ENCODE results near the gene B3GALT4. TPM values are rescaled to one million over a fixed set of nuclear protein-coding genes. Genes with fewer than 3 reads are reported as not detected.

The B3GALT4 gene
- total and polyA plus RNA-seq, 12 donors, result 2.6 to 23.7 (median 13.7) TPM

DNA sequence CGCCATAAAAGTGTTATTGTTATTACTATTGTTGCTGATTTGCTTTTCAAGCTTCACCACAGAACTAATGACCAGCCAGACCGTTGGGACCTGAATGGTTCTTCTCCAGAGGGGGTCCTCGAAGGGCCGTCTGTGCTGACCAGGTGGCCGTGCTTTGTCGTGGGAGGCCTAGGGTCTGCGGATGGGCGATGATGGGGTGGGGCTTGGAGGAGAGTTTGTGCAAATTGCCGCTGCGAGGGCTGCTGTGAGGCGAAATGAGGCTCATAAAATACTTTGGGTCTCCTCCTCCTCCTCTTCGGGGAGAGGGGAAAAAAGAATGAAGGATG lies 46.7 kb downstream of the B3GALT4 start:
- no peak for DNase-seq
- peaks cover 31 to 45% of the 10 kb centered on the region in 2 donors for H3K4me1 ChIP-seq (replicated peaks in 1 of 2)
- no peaks in the 10 kb centered on the region for H3K27me3 ChIP-seq
- intact Hi-C loops (cut with DNase I), result no loop called here
- peak overlapping the region in 4 of 5 donors; percentile 72 to 94 (median 84) for H3K27ac ChIP-seq
- peaks cover 0 to 24% of the 10 kb centered on the region in 2 donors for H3K36me3 ChIP-seq (replicated peaks in 1 of 2)
- H3K4me3 ChIP-seq, result peak overlapping the region in 2 of 4 donors; percentile 74 to 78
- no peaks in the 10 kb centered on the region for H3K9me3 ChIP-seq (replicated peaks in 1 of 3)
- 0 to 2% (median 1%) methylated on average over 12 of the region's 12 CpGs for WGBS, 4 donors
- no peak for TF ChIP-seq CTCF (IDR thresholded peaks at IDR 0.05)
- no peak for TF ChIP-seq POLR2A (IDR thresholded peaks at IDR 0.05)

- no peaks in the 10 kb centered on the region for H3K9me3 ChIP-seq (replicated peaks in 1 of 3)
- intact Hi-C loops (cut with DNase I), result no loop called here
- WGBS, 4 donors, result 13 to 26% (median 20%) methylated on average over 7 of the region's 7 CpGs
- H3K36me3 ChIP-seq (replicated peaks in 1 of 2), result peaks cover 0 to 18% of the 10 kb centered on the region in 2 donors
- no peaks in the 10 kb centered on the region for H3K27me3 ChIP-seq
- H3K4me1 ChIP-seq (replicated peaks in 1 of 2), result peaks cover 27 to 39% of the 10 kb centered on the region in 2 donors
- peak overlapping the region in 1 of 4 donors; percentile 74 for H3K4me3 ChIP-seq
- TF ChIP-seq CTCF (IDR thresholded peaks at IDR 0.05) (no peak), POLR2A (IDR thresholded peaks at IDR 0.05) (no peak)
- no peak for DNase-seq
- no peak overlapping the region for H3K27ac ChIP-seq
Measured at GRCh38 chr6:33324125-33324524, 47.2 kb downstream of the B3GALT4 start.

Small RNAs within 50 kb of the gene (microRNA-seq; reads per million reads assigned to microRNA genes)
- gene MIR6834, result 0 to 0.89 (median 0.28) reads per million in 3 donors
- 0 reads per million in 3 donors for gene MIR6873

Other genes starting within 250 kb of the B3GALT4 start
- 100 to 1,000 TPM in 6 of 9 donors, 10 to 100 TPM in 3; 19.4 to 625 (median 154) TPM for gene HLA-DPA1, start 203.5 kb upstream of the B3GALT4 start, total RNA-seq
- 100 to 1,000 TPM in 1 of 3 donors, 10 to 100 TPM in 2; 29.2 to 219 (median 31.0) TPM for gene HLA-DPA1, start 203.5 kb upstream of the B3GALT4 start, polyA plus RNA-seq
- 100 to 1,000 TPM in 6 of 9 donors, 10 to 100 TPM in 3; 10.8 to 521 (median 249) TPM for gene HLA-DPB1, start 201.1 kb upstream of the B3GALT4 start, total RNA-seq
- gene HLA-DPB1, start 201.1 kb upstream of the B3GALT4 start, polyA plus RNA-seq, result 10 to 100 TPM; 39.9 to 56.4 (median 50.8) TPM
- gene COL11A2, start 84.7 kb upstream of the B3GALT4 start, total RNA-seq, result 1 to 10 TPM in 1 of 9 donors, under 1 TPM in 8; 0.11 to 1.9 (median 0.43) TPM
- 1 to 10 TPM in 2 of 3 donors, under 1 TPM in 1; 0.05 to 7.2 (median 1.7) TPM for gene COL11A2, start 84.7 kb upstream of the B3GALT4 start, polyA plus RNA-seq
- 10 to 100 TPM; 15.8 to 63.8 (median 28.1) TPM for gene RXRB, start 76.5 kb upstream of the B3GALT4 start, total RNA-seq
- 10 to 100 TPM; 24.0 to 75.9 (median 64.2) TPM for gene RXRB, start 76.5 kb upstream of the B3GALT4 start, polyA plus RNA-seq
- 100 to 1,000 TPM in 7 of 9 donors, 10 to 100 TPM in 2; 91.6 to 239 (median 112) TPM for gene SLC39A7, start 76.3 kb upstream of the B3GALT4 start, total RNA-seq
- gene SLC39A7, start 76.3 kb upstream of the B3GALT4 start, polyA plus RNA-seq, result 100 to 1,000 TPM in 1 of 3 donors, 10 to 100 TPM in 2; 44.4 to 200 (median 53.3) TPM
- 10 to 100 TPM; 13.4 to 96.3 (median 42.8) TPM for gene HSD17B8, start 72.5 kb upstream of the B3GALT4 start, total RNA-seq
- 10 to 100 TPM; 18.9 to 24.7 (median 22.8) TPM for gene HSD17B8, start 72.5 kb upstream of the B3GALT4 start, polyA plus RNA-seq
- 10 to 100 TPM in 8 of 9 donors, 1 to 10 TPM in 1; 8.5 to 52.2 (median 27.8) TPM for gene RING1, start 68.6 kb upstream of the B3GALT4 start, total RNA-seq
- 100 to 1,000 TPM in 1 of 3 donors, 10 to 100 TPM in 2; 29.9 to 107 (median 84.5) TPM for gene RING1, start 68.6 kb upstream of the B3GALT4 start, polyA plus RNA-seq
- gene VPS52, start 5.2 kb upstream of the B3GALT4 start, total RNA-seq, result 10 to 100 TPM; 21.9 to 87.0 (median 61.9) TPM
- 100 to 1,000 TPM in 2 of 3 donors, 10 to 100 TPM in 1; 59.9 to 115 (median 106) TPM for gene VPS52, start 5.2 kb upstream of the B3GALT4 start, polyA plus RNA-seq
- gene RPS18, start 5.0 kb upstream of the B3GALT4 start, total RNA-seq, result 1,000 to 10,000 TPM; 1,323 to 3,303 (median 2,088) TPM
- 1,000 to 10,000 TPM; 1,797 to 8,448 (median 4,417) TPM for gene RPS18, start 5.0 kb upstream of the B3GALT4 start, polyA plus RNA-seq
- 100 to 1,000 TPM in 1 of 9 donors, 10 to 100 TPM in 8; 44.0 to 117 (median 53.7) TPM for gene WDR46, start 12.1 kb downstream of the B3GALT4 start, total RNA-seq
- gene WDR46, start 12.1 kb downstream of the B3GALT4 start, polyA plus RNA-seq, result 100 to 1,000 TPM in 2 of 3 donors, 10 to 100 TPM in 1; 48.7 to 139 (median 104) TPM
- gene PFDN6, start 12.5 kb downstream of the B3GALT4 start, total RNA-seq, result 100 to 1,000 TPM in 2 of 9 donors, 10 to 100 TPM in 6, 1 to 10 TPM in 1; 6.8 to 137 (median 49.8) TPM
- gene PFDN6, start 12.5 kb downstream of the B3GALT4 start, polyA plus RNA-seq, result 100 to 1,000 TPM; 180 to 830 (median 713) TPM
- 100 to 1,000 TPM in 1 of 9 donors, 10 to 100 TPM in 8; 39.1 to 177 (median 84.5) TPM for gene RGL2, start 21.8 kb downstream of the B3GALT4 start, total RNA-seq
- gene RGL2, start 21.8 kb downstream of the B3GALT4 start, polyA plus RNA-seq, result 100 to 1,000 TPM in 2 of 3 donors, 10 to 100 TPM in 1; 36.4 to 224 (median 147) TPM
- gene TAPBP, start 37.0 kb downstream of the B3GALT4 start, total RNA-seq, result 100 to 1,000 TPM in 8 of 9 donors, 10 to 100 TPM in 1; 25.1 to 322 (median 194) TPM
- gene TAPBP, start 37.0 kb downstream of the B3GALT4 start, polyA plus RNA-seq, result 100 to 1,000 TPM in 2 of 3 donors, 10 to 100 TPM in 1; 38.7 to 163 (median 107) TPM
- 10 to 100 TPM; 16.2 to 40.3 (median 24.8) TPM for gene ZBTB22, start 40.6 kb downstream of the B3GALT4 start, total RNA-seq
- 10 to 100 TPM; 13.0 to 17.9 (median 15.4) TPM for gene ZBTB22, start 40.6 kb downstream of the B3GALT4 start, polyA plus RNA-seq
- gene DAXX, start 45.8 kb downstream of the B3GALT4 start, total RNA-seq, result 100 to 1,000 TPM in 1 of 9 donors, 10 to 100 TPM in 8; 27.5 to 106 (median 44.4) TPM
- gene DAXX, start 45.8 kb downstream of the B3GALT4 start, polyA plus RNA-seq, result 10 to 100 TPM; 45.8 to 81.8 (median 49.8) TPM
- gene KIFC1, start 114.7 kb downstream of the B3GALT4 start, total RNA-seq, result 1 to 10 TPM in 7 of 9 donors, under 1 TPM in 1, not detected in 1; 0.60 to 9.5 (median 1.7) TPM
- 1 to 10 TPM in 1 of 3 donors, under 1 TPM in 2; 0.74 to 1.4 (median 0.88) TPM for gene KIFC1, start 114.7 kb downstream of the B3GALT4 start, polyA plus RNA-seq
- gene PHF1, start 133.9 kb downstream of the B3GALT4 start, total RNA-seq, result 100 to 1,000 TPM in 1 of 9 donors, 10 to 100 TPM in 8; 40.1 to 102 (median 64.5) TPM
- 100 to 1,000 TPM in 2 of 3 donors, 10 to 100 TPM in 1; 36.6 to 410 (median 298) TPM for gene PHF1, start 133.9 kb downstream of the B3GALT4 start, polyA plus RNA-seq
- 100 to 1,000 TPM; 202 to 437 (median 301) TPM for gene CUTA, start 141.0 kb downstream of the B3GALT4 start, total RNA-seq
- 100 to 1,000 TPM; 212 to 370 (median 213) TPM for gene CUTA, start 141.0 kb downstream of the B3GALT4 start, polyA plus RNA-seq
- 10 to 100 TPM in 4 of 9 donors, 1 to 10 TPM in 5; 2.6 to 23.9 (median 9.2) TPM for gene SYNGAP1, start 142.9 kb downstream of the B3GALT4 start, total RNA-seq
- gene SYNGAP1, start 142.9 kb downstream of the B3GALT4 start, polyA plus RNA-seq, result 10 to 100 TPM in 1 of 3 donors, 1 to 10 TPM in 2; 5.0 to 73.5 (median 8.3) TPM
- gene ZBTB9, start 177.5 kb downstream of the B3GALT4 start, total RNA-seq, result 10 to 100 TPM in 1 of 9 donors, 1 to 10 TPM in 8; 2.3 to 10.3 (median 7.3) TPM
- 10 to 100 TPM in 1 of 3 donors, 1 to 10 TPM in 2; 3.8 to 11.2 (median 4.2) TPM for gene ZBTB9, start 177.5 kb downstream of the B3GALT4 start, polyA plus RNA-seq

Data from adrenal gland (tissue), 12 donors.